ENCODE data around the gene NOSIP.

DNA sequence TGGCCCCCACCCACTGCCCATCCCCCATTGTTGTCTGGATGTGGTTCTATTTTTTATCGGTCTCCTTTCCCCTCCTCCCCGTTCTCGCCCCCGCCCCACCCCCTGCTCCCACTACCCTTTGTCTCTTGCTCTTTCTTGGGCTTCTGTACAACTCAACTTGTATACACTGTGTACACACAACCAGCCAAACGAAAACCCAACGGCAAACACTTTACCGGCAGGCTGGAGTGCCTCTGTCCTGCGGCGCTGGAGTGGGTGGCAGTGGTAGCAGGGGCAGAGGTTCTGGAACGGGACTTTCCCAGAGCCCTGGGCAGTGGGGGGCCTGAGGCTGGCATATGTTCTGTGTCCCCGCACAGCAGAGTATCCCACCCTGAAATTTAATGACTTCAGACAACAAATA lies 45.9 kb upstream of the NOSIP start:
- TF ChIP-seq, protein P1, sequence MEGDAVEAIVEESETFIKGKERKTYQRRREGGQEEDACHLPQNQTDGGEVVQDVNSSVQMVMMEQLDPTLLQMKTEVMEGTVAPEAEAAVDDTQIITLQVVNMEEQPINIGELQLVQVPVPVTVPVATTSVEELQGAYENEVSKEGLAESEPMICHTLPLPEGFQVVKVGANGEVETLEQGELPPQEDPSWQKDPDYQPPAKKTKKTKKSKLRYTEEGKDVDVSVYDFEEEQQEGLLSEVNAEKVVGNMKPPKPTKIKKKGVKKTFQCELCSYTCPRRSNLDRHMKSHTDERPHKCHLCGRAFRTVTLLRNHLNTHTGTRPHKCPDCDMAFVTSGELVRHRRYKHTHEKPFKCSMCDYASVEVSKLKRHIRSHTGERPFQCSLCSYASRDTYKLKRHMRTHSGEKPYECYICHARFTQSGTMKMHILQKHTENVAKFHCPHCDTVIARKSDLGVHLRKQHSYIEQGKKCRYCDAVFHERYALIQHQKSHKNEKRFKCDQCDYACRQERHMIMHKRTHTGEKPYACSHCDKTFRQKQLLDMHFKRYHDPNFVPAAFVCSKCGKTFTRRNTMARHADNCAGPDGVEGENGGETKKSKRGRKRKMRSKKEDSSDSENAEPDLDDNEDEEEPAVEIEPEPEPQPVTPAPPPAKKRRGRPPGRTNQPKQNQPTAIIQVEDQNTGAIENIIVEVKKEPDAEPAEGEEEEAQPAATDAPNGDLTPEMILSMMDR (IDR thresholded peaks at IDR 0.05) = no peak
- TF ChIP-seq POLR2A (IDR thresholded peaks at IDR 0.05) = no peak
